ENCODE data around the gene ABR.

GRCh38 chr17:1220346-1220745 lies 40.6 kb upstream of the ABR start:
- TF ChIP-seq POLR2AphosphoS5 (IDR thresholded peaks at IDR 0.05), result no peak
- no peak for TF ChIP-seq CTCF (IDR thresholded peaks at IDR 0.05)
- TF ChIP-seq POLR2A (IDR thresholded peaks at IDR 0.05), result no peak

All from prostate gland (tissue), 2 donors.